LNCAP (cell line): ENCODE measurements around the gene KCNQ5.

Source experiments
- TF ChIP-seq, protein P1 (sequence below): fragments of 450-650 bp; IDR thresholded peaks from 2 replicates; pipeline ENCODE4 v1.5.1; 2017; ENCODE audit warnings: mild to moderate bottlenecking

The KCNQ5 gene

DNA sequence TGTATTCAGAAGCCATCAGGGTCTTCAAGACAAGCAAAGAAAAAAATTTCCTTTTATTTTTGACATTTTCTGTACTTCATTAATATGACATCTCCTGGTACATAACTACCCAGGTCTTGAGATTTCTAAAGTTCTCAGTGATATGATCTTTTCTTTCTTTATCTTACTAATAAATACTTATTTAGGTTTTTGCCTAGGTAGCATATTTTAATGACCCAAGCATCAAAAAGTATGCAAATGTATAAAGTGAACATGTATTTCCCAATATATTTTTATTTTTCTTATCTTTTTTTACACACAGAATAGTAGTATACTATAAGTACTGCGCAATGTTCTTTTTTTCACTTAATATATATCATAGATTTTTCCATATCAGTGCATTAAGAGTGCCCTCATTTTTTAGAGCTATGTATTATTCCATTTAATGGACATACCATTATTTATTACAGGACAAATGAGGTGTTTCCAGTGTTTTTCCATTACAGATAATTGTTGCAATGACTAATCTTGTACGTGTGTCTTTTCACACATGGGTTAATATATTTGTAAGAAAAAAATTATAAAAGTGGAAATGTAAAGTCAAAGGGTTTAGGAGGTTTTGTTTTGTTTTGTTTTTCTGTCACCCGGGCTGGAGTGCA lies 107.0 kb downstream of the KCNQ5 start:
- TF ChIP-seq, protein P1, sequence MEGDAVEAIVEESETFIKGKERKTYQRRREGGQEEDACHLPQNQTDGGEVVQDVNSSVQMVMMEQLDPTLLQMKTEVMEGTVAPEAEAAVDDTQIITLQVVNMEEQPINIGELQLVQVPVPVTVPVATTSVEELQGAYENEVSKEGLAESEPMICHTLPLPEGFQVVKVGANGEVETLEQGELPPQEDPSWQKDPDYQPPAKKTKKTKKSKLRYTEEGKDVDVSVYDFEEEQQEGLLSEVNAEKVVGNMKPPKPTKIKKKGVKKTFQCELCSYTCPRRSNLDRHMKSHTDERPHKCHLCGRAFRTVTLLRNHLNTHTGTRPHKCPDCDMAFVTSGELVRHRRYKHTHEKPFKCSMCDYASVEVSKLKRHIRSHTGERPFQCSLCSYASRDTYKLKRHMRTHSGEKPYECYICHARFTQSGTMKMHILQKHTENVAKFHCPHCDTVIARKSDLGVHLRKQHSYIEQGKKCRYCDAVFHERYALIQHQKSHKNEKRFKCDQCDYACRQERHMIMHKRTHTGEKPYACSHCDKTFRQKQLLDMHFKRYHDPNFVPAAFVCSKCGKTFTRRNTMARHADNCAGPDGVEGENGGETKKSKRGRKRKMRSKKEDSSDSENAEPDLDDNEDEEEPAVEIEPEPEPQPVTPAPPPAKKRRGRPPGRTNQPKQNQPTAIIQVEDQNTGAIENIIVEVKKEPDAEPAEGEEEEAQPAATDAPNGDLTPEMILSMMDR: no peak

DNA sequence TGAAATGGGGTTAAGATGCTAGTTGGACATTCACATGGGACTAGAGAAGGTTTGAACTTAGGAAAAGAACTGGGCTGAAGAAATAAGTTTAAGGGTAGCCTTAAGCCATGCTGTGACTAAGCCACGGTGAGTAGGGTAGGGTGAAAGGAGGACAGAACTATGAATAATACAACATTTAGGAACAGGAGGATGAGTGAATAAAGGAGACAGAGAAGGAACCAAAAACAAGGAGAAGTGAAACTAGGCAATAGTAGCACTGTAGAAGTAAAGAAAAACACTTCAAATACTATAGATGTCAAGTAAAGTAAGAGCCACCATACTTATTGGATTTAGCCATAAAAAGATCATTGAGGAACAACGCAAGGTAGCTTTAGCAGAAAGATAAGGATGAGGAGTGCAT lies 111.2 kb downstream of the KCNQ5 start:
- TF ChIP-seq, protein P1: no peak

DNA sequence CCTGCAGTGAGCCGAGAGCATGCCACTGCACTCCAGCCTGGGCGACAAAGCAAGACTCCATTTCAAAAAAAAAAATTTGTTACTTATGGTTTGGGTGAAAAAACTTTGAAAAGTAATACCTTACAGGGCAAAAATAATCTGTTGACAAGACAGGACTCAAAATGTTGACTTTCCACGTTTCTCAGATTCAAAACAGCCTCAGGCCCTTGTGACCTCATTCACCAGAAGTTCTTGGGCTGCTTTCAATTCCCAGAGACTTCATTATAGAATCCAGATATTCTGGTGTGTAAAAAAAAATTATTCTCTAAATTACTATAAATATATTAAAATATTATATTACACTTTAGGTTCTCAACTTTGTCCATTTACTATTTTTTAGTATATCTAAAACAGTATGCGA lies 116.2 kb downstream of the KCNQ5 start:
- TF ChIP-seq, protein P1: no peak

DNA sequence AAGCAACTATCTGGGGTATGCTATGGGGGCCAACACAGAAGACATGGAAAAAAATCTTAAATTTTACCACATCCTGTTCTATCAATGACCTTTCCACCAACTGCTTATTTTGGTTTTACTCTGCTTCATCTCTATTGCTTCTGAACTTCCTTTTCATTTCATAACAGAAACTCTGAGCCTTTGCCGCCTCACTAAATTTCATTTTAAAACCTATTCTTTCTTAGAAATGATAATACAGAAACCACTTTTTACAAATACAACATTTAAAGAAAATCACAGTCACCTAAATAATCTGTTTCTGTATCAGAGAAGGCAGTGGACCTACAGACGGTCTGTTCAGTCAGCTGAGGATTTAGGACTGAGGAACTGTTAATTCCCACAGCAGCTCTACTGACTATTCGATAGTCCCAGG lies 117.5 kb downstream of the KCNQ5 start:
- TF ChIP-seq, protein P1: no peak

DNA sequence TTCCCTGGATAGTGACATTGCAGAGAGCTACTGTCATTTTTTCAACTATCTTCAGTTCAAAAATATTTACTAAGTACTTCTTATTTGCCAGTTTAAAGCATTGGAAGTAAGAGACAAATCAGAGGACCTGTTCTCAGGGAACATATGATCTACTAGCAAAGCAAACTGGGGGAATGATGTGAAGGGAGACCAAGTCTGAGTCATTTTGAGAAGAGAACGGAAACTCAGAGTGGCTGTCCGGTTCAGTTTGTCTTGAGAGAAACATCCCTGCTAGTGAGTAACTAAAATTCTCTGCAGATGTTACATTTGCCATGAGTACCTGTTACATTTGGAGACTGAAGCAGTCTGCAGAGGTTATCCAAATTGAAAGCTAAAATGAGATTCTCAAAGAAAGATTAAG lies 118.3 kb downstream of the KCNQ5 start:
- TF ChIP-seq, protein P1: no peak

DNA sequence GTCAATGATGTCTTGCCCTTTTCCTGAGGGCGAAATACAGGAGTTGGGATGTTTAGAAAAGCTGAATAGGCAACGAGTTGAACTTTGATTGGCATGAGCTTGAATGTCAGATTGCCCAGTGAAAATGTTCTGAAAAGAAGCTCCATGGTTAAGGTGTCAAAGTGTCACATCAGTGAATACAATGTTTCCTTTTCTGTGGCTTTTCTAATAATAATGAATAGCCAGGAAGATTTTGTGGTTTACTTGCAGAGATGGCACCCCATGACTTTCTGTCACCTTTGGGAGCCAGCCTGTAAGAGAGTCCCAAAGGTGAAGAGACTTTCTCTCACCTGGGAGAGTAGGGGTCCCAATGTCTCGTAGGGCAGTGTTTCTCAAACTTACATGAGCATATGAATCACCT lies 119.2 kb downstream of the KCNQ5 start:
- TF ChIP-seq, protein P1: no peak

DNA sequence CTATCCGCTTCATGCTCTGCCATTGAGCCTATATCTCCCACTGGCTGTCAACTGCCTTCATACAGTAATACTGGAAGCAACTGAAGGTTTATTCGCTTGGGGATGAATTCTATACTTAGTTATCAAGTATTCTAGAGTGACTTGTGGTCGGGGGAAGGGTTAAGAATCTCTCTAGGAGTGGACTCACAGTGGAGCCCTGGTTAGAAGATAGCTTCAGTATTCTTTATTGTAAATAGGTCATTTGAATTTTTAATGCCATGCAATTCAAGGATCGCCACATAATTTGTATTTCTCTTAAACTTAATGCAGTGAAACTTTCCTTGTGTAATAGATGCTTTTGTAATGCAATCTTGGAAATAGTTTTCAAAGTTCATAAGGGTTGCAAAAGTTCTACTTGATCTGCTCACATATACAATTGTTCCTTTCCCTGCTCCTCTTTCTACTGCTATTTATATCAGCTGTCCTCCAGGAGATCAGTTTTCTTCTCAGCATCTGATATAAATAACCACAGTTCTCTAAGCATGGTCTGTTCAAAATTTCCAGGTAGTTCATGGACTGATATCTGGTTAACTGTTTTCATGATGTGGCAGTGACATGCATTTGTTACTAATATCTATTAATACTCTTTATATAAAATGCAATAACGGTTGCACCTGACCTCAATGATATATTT lies 120.3 kb downstream of the KCNQ5 start:
- TF ChIP-seq, protein P1: no peak

DNA sequence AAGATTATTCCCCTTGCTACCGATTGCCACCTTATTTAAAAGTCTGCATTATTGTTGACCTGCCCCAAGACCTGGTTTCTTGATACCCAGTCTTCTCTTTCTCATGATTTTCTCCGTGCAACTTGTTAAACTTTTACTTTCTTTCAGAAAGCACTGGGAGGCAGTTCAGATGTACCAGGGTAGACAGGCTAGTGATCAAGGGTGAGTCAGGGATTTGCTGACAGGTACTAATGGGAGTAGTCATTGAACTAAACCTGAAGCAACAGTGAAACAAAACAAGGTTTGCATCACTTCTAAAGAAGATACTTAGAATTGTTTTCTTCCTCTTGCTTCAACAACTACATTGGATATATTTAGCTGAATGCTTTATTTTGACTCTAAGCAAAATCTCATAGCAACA lies 124.4 kb downstream of the KCNQ5 start:
- TF ChIP-seq, protein P1: no peak
